Lung (tissue), 12 donors: ENCODE measurements around the gene SCRN2. TPM values are rescaled to one million over a fixed set of nuclear protein-coding genes. Genes with fewer than 3 reads are reported as not detected.

Experiments used
- ATAC-seq: fragments of 200-7000 bp; cut with Tn5 transposase; one replicate; pipeline ENCODE4 v1.9.1; 2020; ENCODE audit warnings: moderate number of reproducible peaks; ENCODE audit not compliant: insufficient read depth, low FRiP score
- DNase-seq, 3 donors: peaks; one replicate each; pipeline ENCODE4 v3.0.0-alpha.2; 2013 to 2017
- H3K27ac ChIP-seq, 2 donors: one replicate each; pipeline ENCODE4 v1.5.1; 2013; ENCODE audit warnings: mild to moderate bottlenecking in 2 of 2, moderate library complexity in 2 of 2, control low read depth in 1 of 2, inconsistent platforms in 1 of 2, low read depth in 1 of 2, low read length in 1 of 2
- H3K27me3 ChIP-seq, 3 donors: one replicate each; pipeline ENCODE4 v1.5.1; 2013; ENCODE audit warnings: low read length in 2 of 3; ENCODE audit not compliant: control insufficient read depth in 3 of 3, insufficient read depth in 3 of 3
- H3K36me3 ChIP-seq, 4 donors: one replicate each; pipeline ENCODE4 v1.5.1; 2013; ENCODE audit warnings: low read length in 4 of 4, mild to moderate bottlenecking in 1 of 4, moderate library complexity in 1 of 4; ENCODE audit not compliant: control insufficient read depth in 4 of 4, insufficient read depth in 4 of 4
- H3K4me1 ChIP-seq, 5 donors: one replicate each; pipeline ENCODE4 v1.5.1; 2013; ENCODE audit warnings: low read length in 5 of 5, mild to moderate bottlenecking in 2 of 5, moderate library complexity in 1 of 5; ENCODE audit not compliant: control insufficient read depth in 5 of 5, insufficient read depth in 5 of 5
- H3K4me3 ChIP-seq: one replicate; pipeline ENCODE4 v1.5.1; 2013; ENCODE audit warnings: mild to moderate bottlenecking, control low read depth, moderate library complexity
- H3K9ac ChIP-seq, 2 donors: one replicate each; pipeline ENCODE4 v1.5.1; 2013; ENCODE audit warnings: low read length in 2 of 2, control low read depth in 1 of 2; ENCODE audit not compliant: insufficient read depth in 1 of 2
- H3K9me3 ChIP-seq, 4 donors: one replicate each; pipeline ENCODE4 v1.5.1; 2013; ENCODE audit warnings: low read length in 3 of 4, mild to moderate bottlenecking in 1 of 4, moderate library complexity in 1 of 4; ENCODE audit not compliant: control insufficient read depth in 4 of 4, insufficient read depth in 3 of 4
- WGBS, 2 donors: extraction: QIAGEN DNeasy Blood & Tissue Kit; methylation state at CpG; one replicate each; pipeline ENCODE4 v1.1.7; 2013; 5-methylcytosine and 5-hydroxymethylcytosine counted together
- polyA plus RNA-seq, 2 donors: library from polyadenylated mRNA; stranded (reverse); fragments of 200-250 nt; gene quantifications; one replicate each; pipeline ENCODE4 v1.2.1, GENCODE V29; 2013
- total RNA-seq, 2 donors: library from RNA; depleted of rRNA in 1 of 2; stranded (reverse); fragments of >200 nt in 1 of 2; gene quantifications; one replicate each; pipeline ENCODE4 v1.2.1, GENCODE V29; 2014 to 2021
- TF ChIP-seq, protein P1 (sequence below): IDR thresholded peaks from 2 replicates; pipeline ENCODE4 v1.5.1; 2012; ENCODE audit warnings: mild to moderate bottlenecking; ENCODE audit errors: control extremely low read depth, extremely low read depth
- donor health status: control.
- donor health status: control.
- donor health status: Bipolar disorder and iron deficiency.
- donor health status: healthy.
- donor health status: DM: yes; HTN: yes; CAD: no.

Gene SCRN2
- total and polyA plus RNA-seq, 4 donors, result 22.8 to 61.7 (median 32.2) TPM

DNA sequence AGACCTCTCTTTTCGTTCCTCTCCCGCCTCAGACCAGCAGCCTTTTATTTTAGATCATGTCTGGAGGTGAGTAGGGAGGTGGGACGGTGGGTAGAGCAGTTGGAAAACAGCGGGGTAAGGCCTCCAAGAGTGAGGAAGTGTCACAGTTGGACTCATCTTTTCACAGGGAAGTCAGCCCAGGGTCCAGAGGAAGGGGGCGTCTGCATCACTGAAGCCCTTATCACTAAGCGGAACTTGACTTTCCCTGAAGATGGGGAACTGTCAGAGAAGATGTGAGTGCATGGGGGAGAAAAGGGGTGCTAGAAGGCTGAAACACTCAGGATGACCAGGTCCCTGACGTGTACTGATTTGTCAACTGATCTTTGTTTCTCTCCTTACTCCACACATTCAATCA, 9.1 kb downstream of the SCRN2 start:
- TF ChIP-seq, protein P1, sequence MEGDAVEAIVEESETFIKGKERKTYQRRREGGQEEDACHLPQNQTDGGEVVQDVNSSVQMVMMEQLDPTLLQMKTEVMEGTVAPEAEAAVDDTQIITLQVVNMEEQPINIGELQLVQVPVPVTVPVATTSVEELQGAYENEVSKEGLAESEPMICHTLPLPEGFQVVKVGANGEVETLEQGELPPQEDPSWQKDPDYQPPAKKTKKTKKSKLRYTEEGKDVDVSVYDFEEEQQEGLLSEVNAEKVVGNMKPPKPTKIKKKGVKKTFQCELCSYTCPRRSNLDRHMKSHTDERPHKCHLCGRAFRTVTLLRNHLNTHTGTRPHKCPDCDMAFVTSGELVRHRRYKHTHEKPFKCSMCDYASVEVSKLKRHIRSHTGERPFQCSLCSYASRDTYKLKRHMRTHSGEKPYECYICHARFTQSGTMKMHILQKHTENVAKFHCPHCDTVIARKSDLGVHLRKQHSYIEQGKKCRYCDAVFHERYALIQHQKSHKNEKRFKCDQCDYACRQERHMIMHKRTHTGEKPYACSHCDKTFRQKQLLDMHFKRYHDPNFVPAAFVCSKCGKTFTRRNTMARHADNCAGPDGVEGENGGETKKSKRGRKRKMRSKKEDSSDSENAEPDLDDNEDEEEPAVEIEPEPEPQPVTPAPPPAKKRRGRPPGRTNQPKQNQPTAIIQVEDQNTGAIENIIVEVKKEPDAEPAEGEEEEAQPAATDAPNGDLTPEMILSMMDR, result no peak
- Histone ChIP-seq H3K9me3 (no peaks in the 10 kb centered on the region), H3K4me1 (peaks cover 0 to 14% (median 9%) of the 10 kb centered on the region in 5 donors), H3K27ac (peak overlapping the region in 1 of 2 donors; percentile 90), H3K36me3 (peaks cover 6 to 21% (median 11%) of the 10 kb centered on the region in 4 donors), H3K4me3 (no peak overlapping the region), H3K27me3 (no peaks in the 10 kb centered on the region), H3K9ac (peak overlapping the region in 1 of 2 donors; percentile 34)
- ATAC-seq, result no peak
- WGBS, 2 donors, result 7 to 9% methylated on average over 7 of the region's 7 CpGs
- no peak for DNase-seq

DNA sequence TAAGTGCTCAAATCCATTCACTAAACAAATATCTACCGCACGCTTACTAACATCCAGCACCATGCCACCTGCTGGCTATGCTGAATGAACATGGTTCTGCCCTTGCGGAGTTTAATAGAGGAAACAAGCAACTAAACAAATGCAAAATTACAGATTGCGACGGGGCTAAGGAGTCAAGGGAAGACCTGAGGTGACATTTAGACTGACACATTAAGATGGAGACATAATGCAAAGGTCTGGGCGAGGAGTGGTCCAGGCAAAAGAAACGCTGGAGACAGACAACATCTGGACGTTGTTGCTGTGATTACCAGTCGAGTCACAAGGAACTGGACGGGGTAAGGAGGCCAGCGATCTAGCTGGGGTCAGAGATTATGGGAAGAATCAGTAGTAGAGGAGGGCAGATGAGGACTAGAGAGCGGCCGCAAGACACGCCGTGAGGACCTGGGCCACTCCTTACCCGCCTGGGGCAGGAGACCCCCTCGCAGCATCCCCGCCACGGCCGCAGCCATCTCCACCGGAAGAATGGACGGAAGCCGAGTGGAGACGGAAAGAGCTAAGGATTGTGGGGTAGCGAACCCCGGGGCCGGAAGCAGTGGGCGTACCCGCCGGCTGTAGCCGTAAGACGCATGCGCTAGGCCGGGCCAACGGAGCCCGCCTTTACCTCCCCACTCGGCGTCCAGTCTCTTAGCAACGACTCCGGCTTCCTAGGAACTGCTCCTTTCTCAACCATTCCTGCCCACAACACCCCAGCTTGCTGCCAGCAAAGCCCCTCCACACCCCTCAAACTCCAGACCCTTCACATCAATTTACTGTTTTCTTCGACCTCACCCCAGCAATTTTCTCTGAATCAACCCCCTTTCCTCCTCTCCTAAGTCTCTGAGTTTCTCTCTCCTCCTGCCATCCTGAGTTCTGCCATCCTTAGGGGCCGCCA, 9.8 kb downstream of the SCRN2 start, which contains the start of the genes LRRC46 and MRPL10:
LRRC46 (plus strand) TSS at position 668 of the 931 bp plus-strand sequence. CDS start 320 bp downstream, outside the sequence.
MRPL10 (minus strand) TSS at position 539 of the 931 bp plus-strand sequence; CDS start at position 509, 30 bp downstream.
- TF ChIP-seq, protein P1, result no peak
- Histone ChIP-seq H3K36me3 (peaks cover 11 to 21% (median 17%) of the 10 kb centered on the region in 4 donors), H3K4me1 (peaks cover 0 to 14% (median 9%) of the 10 kb centered on the region in 5 donors), H3K9me3 (no peaks in the 10 kb centered on the region), H3K9ac (peak within 1 kb of the TSS; percentile 63 to 65), H3K4me3 (peak within 1 kb of the TSS; percentile 94), H3K27me3 (no peaks in the 10 kb centered on the region), H3K27ac (peak within 1 kb of the TSS; percentile 65 to 90)
- ATAC-seq (peak; percentile 91), DNase-seq (peak; percentile 96 to 98 (median 97))
- 0% methylated on average over 42 of the region's 42 CpGs for WGBS, 2 donors

DNA sequence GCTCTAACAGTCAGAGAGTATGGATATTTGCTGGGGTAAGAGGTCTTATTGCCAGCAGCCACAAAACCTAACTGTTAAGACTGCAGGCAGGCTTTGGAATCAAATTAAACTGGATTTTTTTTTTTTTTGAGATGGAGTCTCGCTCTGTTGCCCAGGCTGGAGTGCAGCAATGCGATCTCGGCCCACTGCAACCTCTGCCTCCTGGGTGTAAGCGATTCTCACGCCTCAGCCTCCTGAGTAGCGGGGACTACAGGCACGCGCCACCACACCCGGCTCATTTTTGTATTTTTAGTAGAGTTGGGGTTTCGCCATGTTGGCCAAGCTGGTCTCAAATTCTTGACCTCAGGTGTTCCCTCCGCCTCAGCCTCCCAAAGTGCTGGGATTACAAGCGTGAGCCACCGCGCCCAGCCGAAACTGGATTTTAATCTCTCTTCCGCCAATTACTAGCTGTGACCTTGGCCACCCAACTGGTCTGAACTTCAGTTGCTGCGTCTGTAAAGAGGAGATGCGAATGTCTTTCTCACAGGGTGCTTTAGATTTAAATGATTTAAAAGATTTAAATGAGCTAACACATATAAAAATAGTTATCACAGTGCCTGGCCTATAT, 10.6 kb downstream of the SCRN2 start:
- H3K27ac ChIP-seq, result peak overlapping the region in 1 of 2 donors; percentile 62
- H3K36me3 ChIP-seq, result peaks cover 15 to 21% (median 18%) of the 10 kb centered on the region in 4 donors
- 70 to 74% methylated on average over 18 of the region's 18 CpGs for WGBS, 2 donors
- H3K9ac ChIP-seq, result peak overlapping the region; percentile 63 to 65
- peaks cover 0 to 14% (median 9%) of the 10 kb centered on the region in 5 donors for H3K4me1 ChIP-seq
- DNase-seq (no peak), ATAC-seq (no peak)
- no peaks in the 10 kb centered on the region for H3K9me3 ChIP-seq
- TF ChIP-seq, protein P1, result no peak
- no peak overlapping the region for H3K4me3 ChIP-seq
- H3K27me3 ChIP-seq, result no peaks in the 10 kb centered on the region
